ENCODE measurements around the gene CD79A.

The CD79A gene

GRCh38 chr19:41892173-41892902 is 15.3 kb downstream of the CD79A start:
- no peak for TF ChIP-seq CTCF (conservative IDR thresholded peaks at IDR 0.05; ENCODE audit: low read depth, low read length)
- no peak overlapping the region for H3K4me3 ChIP-seq (ENCODE audit: low read depth, low read length)
- no peak for DNase-seq (ENCODE audit: low read depth)

GRCh38 chr19:41893899-41894298 is 16.8 kb downstream of the CD79A start:
- H3K4me3 ChIP-seq (ENCODE audit: low read depth, low read length) = no peak overlapping the region
- peak; percentile 39 for TF ChIP-seq CTCF (conservative IDR thresholded peaks at IDR 0.05; ENCODE audit: low read depth, low read length)
- peak; percentile 46 for DNase-seq (ENCODE audit: low read depth)

GRCh38 chr19:41894350-41894749 is 17.3 kb downstream of the CD79A start:
- DNase-seq (ENCODE audit: low read depth) = no peak
- TF ChIP-seq CTCF (conservative IDR thresholded peaks at IDR 0.05; ENCODE audit: low read depth, low read length) = no peak
- no peak overlapping the region for H3K4me3 ChIP-seq (ENCODE audit: low read depth, low read length)

- TF ChIP-seq CTCF (conservative IDR thresholded peaks at IDR 0.05; ENCODE audit: low read depth, low read length) = peak; percentile 51
- no peak overlapping the region for H3K4me3 ChIP-seq (ENCODE audit: low read depth, low read length)
- DNase-seq (ENCODE audit: low read depth) = peak; percentile 33
Measured at GRCh38 chr19:41895745-41896580, 18.9 kb downstream of the CD79A start.

- H3K4me3 ChIP-seq (ENCODE audit: low read depth, low read length) = no peak overlapping the region
- no peak for TF ChIP-seq CTCF (conservative IDR thresholded peaks at IDR 0.05; ENCODE audit: low read depth, low read length)
- DNase-seq (ENCODE audit: low read depth) = no peak
Measured at GRCh38 chr19:41896581-41896942, 19.5 kb downstream of the CD79A start.

- DNase-seq (ENCODE audit: low read depth) = no peak
- no peak overlapping the region for H3K4me3 ChIP-seq (ENCODE audit: low read depth, low read length)
- no peak for TF ChIP-seq CTCF (conservative IDR thresholded peaks at IDR 0.05; ENCODE audit: low read depth, low read length)
Measured at GRCh38 chr19:41897181-41897580, 20.1 kb downstream of the CD79A start.
